ENCODE results near the gene HCN1. TPM values are rescaled to one million over a fixed set of nuclear protein-coding genes. Genes with fewer than 3 reads are reported as not detected.

Gene HCN1
- total and polyA plus RNA-seq, 12 donors, result 0.05 to 0.20 (median 0.07) TPM; not detected in 3

- no peaks in the 10 kb centered on the region for H3K4me1 ChIP-seq
- TF ChIP-seq, protein P1, sequence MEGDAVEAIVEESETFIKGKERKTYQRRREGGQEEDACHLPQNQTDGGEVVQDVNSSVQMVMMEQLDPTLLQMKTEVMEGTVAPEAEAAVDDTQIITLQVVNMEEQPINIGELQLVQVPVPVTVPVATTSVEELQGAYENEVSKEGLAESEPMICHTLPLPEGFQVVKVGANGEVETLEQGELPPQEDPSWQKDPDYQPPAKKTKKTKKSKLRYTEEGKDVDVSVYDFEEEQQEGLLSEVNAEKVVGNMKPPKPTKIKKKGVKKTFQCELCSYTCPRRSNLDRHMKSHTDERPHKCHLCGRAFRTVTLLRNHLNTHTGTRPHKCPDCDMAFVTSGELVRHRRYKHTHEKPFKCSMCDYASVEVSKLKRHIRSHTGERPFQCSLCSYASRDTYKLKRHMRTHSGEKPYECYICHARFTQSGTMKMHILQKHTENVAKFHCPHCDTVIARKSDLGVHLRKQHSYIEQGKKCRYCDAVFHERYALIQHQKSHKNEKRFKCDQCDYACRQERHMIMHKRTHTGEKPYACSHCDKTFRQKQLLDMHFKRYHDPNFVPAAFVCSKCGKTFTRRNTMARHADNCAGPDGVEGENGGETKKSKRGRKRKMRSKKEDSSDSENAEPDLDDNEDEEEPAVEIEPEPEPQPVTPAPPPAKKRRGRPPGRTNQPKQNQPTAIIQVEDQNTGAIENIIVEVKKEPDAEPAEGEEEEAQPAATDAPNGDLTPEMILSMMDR (IDR thresholded peaks at IDR 0.05), result no peak
- DNase-seq, result no peak
- WGBS, 2 donors, result 81 to 85% methylated on average over 2 of the region's 2 CpGs
- H3K36me3 ChIP-seq, result no peaks in the 10 kb centered on the region
- H3K9me3 ChIP-seq, result no peaks in the 10 kb centered on the region
- no peak for ATAC-seq
- no peak overlapping the region for H3K27ac ChIP-seq
- H3K27me3 ChIP-seq, result no peaks in the 10 kb centered on the region
- intact Hi-C loops (cut with DNase I), result no loop called here
- H3K4me3 ChIP-seq, result no peak overlapping the region
Observed at GRCh38 chr5:45414620-45415573, 281.3 kb downstream of the HCN1 start.

- Histone ChIP-seq H3K9me3 (no peaks in the 10 kb centered on the region), H3K4me3 (no peak overlapping the region), H3K27ac (no peak overlapping the region), H3K36me3 (no peaks in the 10 kb centered on the region), H3K4me1 (no peaks in the 10 kb centered on the region), H3K27me3 (no peaks in the 10 kb centered on the region)
- DNase-seq, result no peak
- ATAC-seq, result no peak
- intact Hi-C loops (cut with DNase I), result no loop called here
- WGBS, 2 donors, result 55 to 76% methylated on average over 3 of the region's 3 CpGs
- TF ChIP-seq, protein P1 (IDR thresholded peaks at IDR 0.05), result no peak
Observed at GRCh38 chr5:45411971-45412612, 284.1 kb downstream of the HCN1 start.

DNA sequence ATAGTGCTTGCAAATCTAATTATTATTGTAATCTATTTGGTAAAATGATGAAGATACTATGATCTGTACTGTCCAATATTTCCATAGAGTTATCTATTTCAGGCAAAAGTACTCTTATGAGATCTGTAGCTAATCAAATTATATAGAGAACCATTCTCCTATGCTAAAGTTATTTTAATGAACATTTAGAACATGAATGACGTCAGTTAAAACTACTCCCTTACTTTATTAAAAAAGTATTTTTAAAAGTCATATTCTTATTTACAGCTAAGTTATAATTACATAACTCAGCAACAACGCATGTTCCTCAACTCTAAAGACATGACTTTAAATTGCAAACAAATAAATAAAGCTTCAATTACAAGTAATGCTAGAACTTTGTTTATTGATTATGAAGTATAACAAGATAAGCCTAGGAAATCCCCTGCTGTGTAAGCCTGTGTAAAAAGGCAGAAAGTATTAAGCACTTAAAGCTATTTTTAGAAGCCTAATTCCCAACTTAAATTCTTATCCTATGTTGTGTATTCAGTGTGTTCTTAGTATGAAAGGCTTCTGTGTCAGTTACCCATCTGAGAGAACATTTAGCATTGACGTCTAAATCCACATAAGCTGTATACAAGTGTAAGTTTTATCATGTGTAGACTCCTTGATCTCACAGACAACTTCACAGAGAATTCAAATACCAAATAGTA, 285.7 kb downstream of the HCN1 start:
- H3K9me3 ChIP-seq, result no peaks in the 10 kb centered on the region
- 59 to 63% methylated on average over 3 of the region's 3 CpGs for WGBS, 2 donors
- H3K4me3 ChIP-seq, result no peak overlapping the region
- intact Hi-C loops (cut with DNase I), result no loop called here
- DNase-seq, result no peak
- TF ChIP-seq, protein P1 (IDR thresholded peaks at IDR 0.05), result no peak
- H3K27me3 ChIP-seq, result no peaks in the 10 kb centered on the region
- H3K27ac ChIP-seq, result no peak overlapping the region
- H3K4me1 ChIP-seq, result no peaks in the 10 kb centered on the region
- H3K36me3 ChIP-seq, result no peaks in the 10 kb centered on the region
- ATAC-seq, result no peak

DNA sequence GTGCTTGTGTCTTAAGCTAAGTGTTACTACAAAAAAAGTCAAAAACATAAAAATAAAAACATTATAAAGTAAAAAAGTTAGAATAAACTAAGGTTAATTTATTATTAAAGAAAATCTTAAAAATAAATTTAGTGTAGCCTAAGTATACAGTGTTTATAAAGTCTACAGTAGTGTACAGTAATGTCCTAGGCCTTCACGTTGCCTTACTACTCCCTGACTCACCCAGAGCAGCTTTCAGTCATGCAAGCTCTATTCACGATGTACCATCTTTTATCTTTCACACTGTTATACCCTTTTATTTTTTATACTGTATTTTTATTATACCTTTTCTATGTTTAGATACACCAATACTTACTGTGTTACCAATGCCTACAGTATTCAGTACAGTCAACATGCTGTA, 288.1 kb downstream of the HCN1 start:
- Histone ChIP-seq H3K4me3 (no peak overlapping the region), H3K9me3 (no peaks in the 10 kb centered on the region), H3K36me3 (no peaks in the 10 kb centered on the region), H3K27ac (no peak overlapping the region), H3K27me3 (no peaks in the 10 kb centered on the region), H3K4me1 (no peaks in the 10 kb centered on the region)
- no peak for DNase-seq
- intact Hi-C loops (cut with DNase I), result no loop called here
- no peak for ATAC-seq
- TF ChIP-seq, protein P1 (IDR thresholded peaks at IDR 0.05), result no peak
- WGBS, 2 donors, result 91 to 95% methylated on average over 2 of the region's 2 CpGs
